Activated T-cell treated with anti-CD3 and anti-CD28 coated beads for 24 hours (primary cell): ENCODE measurements around the gene MMP12.

Source experiments
- DNase-seq: peaks from one replicate; pipeline ENCODE4 v3.0.0-alpha.2; 2020; ENCODE audit warnings: low read depth

The MMP12 gene

DNA sequence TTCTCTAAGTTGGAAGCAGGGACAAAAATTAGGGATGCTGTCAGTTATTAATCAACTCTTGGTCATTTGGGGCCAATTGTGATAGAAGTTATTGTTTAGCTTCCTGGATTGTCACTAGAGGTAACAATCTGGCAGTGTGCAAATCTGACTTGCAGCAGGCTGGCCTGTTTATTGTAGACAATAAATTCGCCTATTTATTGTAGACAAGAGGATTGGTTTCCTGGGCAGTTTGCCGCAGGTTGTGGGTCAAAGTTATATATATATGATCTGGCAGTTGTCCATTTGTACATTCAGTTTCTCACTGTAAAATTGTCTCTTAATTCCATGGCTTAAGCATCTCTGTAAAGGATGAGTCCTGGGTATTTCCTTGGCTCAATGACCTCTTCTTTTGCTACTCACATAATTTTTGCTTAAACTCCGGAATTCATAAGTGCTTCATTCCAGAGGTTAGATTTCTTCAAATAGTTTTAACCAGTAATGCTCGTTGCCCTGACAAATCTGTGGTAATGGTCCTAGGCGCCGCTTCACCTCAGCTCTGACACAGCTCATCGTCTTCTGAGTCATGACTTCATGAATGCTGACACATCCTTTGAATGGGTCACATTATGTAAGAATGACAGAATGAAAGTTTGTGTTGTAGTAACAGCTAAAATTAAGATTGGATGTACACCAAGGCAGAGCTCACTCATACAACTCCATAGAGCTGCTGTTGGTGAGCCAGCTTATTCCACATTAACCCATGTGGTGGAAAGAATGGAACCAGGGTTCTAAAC lies 23.6 kb downstream of the MMP12 start:
- no peak for DNase-seq

DNA sequence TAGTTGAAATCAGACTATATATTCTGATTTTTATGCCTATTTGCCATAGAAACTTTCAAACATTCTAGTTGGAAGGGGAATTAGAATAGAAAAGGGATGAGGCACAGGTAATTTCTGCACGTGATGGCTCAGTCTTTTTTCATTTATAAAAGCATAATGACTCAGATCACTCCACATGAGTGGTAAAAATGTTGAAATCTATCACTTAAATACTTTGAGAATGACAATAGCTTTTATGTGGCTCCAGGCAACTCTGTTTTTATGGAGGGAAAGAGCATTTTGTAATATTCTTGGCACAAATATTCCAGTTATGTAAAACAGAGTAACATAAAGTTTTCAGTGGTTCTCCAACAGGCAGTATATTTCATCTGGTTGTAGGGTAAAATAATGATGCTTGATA lies 25.5 kb downstream of the MMP12 start:
- DNase-seq = no peak

DNA sequence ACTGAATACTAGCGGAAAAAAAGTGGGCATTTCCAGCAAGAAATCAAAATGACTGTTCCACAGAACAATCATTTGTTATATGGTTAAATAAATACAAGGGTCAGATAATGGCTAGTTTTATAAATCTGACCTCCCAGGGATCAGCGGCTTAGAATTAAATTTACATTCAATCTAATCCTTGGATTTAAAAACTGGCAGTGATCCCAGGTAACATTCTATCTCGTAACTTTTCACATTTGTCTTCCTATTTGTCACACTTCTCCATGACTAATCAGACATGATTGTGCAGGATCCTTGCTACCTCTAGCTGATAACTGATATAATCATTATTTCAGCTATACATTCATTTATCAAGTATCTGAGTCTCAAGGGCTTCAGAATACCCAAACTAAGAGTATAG lies 28.5 kb downstream of the MMP12 start:
- no peak for DNase-seq

DNA sequence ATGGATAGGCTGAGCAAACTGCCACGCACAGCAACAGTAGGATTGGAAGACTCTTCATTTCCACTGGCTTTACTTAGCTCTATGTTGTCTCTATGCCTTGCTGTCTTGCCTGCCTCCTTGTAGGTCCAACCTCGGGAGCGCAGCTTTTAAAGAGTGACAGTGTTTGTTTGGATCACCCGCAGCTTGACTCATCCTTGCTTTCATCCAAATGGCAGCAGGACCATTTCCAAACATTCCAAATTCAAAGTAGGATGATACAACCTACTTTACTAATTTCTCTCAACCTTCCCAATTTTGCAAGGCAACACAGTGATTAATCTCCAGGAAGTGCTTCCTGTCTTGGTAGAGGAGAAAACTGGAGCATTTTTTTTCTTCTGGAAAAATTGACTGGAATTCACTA lies 31.3 kb downstream of the MMP12 start, which contains the start of gene MMP3:
Gene MMP3 (minus strand): TSS at position 121 of the 400 bp plus-strand sequence. CDS start 63 bp downstream, at position 58.
- DNase-seq = no peak

DNA sequence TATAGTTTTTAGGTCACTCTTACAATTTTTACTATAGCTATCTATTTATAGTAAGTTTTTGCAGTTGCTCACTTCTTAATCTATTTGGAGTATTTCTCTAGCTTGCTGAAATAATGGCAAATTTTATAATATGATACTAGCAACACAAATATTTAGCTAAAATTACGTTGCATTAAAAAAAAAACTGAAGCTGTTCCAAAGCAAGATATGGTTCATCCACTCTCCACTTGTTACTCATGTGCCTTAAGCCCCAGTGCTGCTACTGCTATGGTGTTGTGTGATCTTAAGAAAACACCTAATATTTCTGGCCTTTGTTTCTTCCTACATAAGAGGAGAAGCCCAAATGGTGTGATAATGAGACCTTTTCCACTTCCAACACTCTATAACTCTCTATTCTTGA lies 31.9 kb downstream of the MMP12 start:
- DNase-seq = no peak

DNA sequence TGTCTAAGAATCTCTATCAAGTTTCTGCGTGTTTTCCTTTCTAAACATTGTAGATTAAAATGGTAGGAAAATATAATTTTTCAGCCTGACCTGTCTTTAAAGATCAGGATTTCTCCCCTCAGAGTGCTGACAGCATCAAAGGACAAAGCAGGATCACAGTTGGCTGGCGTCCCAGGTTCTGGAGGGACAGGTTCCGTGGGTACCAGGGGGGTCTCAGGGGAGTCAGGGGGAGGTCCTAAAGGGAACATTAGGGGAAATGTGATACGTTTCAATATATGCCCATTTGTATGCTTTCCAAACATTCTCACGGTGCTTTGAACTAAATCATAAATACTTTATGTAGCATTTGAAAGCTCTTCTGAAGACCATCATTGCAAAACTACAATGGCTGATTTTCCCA lies 34.8 kb downstream of the MMP12 start:
- DNase-seq = no peak

DNA sequence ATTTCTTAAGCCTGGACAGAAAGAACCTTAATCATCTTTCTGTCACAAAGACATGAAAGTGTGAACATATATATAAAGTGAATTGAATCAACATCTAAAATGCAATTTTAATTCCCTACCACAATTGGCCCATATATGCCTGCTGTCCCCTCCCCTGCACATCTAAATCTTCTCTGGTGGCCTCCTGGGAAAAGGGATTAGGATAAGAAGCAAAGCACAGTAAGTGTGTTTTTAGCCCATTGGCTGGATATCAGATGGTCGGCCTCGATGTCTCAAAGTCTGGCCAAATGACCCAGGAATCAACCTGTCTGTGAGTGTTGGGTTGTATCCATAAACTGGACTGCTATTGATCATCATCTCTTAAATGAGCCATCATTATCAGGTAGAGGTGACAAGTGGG lies 37.1 kb downstream of the MMP12 start:
- no peak for DNase-seq

DNA sequence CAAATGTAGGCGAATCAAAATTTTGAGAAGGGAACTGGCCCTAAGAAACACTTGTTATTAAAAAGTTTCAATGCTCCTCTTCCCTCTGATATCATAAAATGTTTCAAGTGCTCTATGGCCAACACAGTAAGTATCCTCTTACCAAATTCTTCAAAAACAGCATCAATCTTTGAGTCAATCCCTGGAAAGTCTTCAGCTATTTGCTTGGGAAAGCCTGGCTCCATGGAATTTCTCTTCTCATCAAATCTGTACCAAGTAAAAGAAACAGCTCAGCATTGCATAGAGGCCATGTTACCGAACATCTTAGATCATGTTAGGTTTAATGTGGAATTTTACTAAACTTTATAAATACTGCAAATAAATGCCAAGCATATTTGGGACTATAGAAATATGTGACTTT lies 37.6 kb downstream of the MMP12 start:
- DNase-seq = no peak

DNA sequence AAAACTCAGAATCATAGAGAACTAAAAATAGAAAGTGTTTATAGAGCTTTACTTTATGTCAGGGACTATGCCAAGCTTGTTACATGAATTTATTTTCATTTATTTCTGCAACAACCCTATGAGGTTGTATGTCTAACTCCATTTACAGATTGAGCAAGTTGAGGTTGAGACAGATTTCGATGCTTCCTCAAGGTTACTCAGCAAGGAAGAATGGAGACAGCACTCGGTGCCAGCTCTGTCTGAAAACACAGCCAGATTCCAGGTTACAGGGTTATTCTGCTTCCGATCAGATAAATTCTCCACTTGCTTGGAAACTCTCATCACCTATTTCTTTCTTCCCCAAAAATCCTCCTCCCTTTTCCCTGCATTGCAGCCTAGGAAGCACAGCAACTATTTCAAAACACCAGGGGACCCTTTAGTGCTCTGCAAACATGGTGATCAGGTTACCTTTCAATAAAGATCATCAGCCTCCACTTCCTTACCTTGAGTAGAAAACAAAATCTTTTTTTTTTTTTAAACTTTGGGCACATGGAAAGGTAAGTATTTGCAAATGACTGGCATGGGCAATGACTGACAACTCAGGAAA lies 38.4 kb downstream of the MMP12 start:
- DNase-seq = no peak

DNA sequence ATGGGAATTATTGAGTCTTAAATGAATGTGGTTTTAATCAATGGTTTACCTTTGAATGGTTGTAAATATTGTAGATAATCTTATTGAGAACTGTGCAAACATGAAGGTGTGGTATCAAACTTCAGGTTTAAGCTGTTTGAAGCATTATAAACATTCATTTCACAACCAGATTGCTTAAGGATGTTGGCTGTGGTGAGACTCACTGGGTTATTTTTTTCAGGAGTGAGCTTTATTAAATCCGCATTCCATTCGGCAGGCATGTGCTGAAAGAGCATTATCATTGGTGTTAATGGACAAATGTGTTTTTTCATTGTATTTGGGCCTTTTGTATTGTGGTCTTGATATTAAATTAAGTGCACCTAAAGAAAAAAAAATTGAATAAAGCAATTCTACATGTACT lies 41.1 kb downstream of the MMP12 start:
- no peak for DNase-seq

DNA sequence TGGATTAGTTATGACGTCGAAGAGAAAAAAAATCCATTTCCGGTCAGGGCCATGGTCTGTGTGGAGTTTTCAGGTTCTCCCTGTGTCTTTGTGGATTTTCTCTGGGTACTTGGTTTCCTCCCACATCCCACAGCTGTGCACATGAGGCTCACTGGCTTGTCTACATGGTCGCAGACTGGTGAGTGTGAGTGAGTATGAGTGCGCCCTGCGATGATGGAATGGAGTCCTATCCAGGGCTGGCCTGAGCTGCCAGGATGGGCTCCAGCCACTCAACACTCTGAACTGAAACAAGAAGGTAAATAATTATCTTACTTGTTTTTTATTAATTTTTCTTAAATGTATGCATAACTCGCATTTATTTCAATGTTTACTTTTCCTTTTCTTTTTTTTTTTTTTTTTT lies 42.2 kb downstream of the MMP12 start:
- no peak for DNase-seq

DNA sequence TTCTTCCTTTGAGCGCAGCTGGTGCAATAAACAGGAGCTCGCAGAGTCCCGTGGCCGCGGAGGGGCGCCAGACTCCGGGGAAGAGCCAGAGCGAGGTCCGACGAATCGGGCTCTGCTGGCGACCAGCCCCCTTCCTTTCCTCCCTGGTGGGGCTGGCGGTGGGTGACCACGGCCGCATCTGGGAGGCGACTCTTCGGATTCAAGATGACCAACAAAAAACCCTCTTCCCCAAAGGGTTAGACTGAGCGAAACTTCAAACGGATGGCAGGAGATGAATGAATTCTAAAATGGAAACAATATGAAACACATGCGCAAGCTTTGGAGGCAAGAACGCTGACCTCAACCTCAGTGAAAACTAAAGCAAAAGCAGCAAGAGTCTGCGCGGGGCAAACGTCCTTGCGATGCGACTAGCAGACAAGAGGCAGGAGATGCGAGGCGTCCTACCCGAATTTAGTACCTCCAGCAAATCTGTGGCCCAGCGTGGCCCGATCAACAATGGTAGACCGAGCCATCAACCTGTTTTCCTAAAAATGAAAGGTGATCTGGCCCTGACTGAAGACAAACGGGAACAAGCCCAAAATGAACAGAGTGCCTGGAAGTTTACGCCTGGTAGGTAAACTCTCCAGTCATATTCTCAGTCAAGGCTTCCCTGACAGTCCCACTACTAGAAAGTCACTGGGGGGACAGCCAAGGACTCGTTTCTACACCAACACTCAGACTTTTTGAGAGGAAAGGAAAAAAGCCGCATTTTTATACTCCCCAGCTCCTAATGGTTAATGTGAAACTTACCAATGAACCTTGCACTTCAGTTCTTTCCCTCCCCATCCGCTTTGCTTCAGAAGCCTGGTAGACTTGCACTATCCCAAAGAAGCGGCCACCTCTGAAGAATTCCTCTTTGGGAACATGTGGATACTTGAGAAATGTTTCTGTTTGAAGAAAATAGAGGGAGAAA lies 43.0 kb downstream of the MMP12 start:
- no peak for DNase-seq

DNA sequence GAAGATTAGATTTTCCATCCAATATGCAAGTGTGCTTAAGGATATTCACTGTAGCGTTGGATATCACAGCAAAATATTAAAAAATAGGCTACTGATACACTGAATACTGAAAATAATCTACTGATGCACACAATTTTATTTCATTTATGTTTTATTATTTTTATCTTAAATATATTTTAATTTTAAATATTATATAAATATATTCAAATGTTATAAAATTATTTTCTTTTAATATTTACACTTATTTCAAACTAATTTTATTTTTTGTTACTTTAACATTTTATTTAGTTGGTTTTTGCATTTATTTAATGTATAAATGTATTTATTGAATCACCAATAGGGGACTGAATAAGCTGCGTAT lies 43.7 kb downstream of the MMP12 start:
- no peak for DNase-seq

DNA sequence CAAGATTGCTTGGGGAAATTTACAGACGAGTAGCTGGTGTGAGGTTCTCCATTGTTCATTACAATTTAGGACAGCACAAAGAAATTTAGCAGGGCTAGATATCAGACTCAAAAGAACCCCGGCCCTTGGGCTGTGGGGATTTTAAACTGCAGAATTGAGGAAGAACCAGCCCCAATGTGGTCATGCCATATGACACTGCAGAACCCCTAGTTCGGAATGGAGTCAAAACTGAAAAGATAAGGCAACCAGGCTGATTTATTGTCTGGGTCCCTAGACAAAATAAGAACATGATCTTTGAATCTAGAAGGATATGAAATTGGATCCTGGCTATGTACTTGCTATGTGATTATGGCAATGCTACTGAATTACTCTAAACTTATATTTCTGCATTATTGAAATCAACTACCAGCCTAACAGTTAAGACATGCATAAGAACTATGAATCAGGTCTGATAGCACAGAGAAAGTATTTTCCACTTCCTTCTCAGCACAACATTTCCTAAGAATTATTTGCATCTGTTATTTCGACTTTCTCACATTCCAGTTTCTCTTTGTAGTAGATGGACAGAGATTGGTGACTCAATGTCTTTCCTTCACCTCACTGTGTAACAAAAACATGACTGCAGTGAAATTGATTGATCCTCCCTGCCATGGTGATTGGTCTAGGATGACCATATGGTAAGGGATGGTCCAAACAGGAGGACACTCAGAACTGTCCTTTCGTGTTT lies 44.6 kb downstream of the MMP12 start:
- no peak for DNase-seq

DNA sequence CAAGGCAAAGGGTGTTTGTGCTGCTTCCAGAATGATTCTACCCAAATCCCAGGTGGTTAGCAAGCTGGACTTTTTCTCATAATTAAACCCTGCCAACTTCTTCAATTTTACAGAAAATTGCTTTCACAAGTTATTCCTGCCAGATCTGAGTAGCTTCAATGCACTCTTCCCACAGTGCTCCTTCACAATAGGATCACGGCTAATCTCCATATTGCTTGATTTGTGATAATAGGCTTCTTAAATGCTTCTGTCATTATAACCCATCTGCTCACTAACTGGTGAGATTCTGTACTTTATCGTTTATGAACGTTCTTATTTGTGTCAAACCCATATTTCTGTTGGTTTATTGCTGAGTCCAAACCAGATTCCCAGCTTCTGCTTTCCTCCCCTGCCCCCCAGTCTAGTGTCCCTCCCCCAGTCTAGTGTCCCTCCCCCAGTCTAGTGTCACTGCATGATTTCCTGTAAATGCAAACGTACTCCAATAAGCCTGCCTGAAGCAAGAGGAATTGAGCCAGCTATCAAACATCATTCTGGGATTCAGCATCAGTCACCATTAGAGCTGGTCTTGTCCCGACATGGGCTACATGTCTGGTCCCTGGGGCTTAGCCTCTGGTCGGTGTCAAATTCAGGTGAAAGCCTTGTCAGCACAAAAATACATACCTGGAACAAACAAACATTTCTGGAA lies 45.3 kb downstream of the MMP12 start:
- no peak for DNase-seq

DNA sequence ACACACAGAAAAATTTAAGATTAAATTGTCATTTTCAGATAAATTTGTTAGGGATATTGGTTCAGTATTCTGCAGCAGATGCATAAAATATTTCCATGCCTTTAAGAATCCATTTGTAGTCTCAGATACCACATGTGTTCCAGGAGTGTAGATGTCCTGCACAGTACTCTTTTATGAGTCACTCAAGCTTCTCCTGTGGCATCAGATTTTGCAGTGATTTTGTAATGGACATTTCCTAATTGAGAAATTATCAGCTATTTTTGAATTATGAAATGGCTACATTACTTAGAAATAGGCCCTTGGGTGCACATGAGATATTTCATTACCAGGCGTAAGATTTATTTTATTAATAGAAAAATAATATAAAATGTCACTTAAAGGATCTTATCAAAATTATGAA lies 50.2 kb downstream of the MMP12 start:
- no peak for DNase-seq

DNA sequence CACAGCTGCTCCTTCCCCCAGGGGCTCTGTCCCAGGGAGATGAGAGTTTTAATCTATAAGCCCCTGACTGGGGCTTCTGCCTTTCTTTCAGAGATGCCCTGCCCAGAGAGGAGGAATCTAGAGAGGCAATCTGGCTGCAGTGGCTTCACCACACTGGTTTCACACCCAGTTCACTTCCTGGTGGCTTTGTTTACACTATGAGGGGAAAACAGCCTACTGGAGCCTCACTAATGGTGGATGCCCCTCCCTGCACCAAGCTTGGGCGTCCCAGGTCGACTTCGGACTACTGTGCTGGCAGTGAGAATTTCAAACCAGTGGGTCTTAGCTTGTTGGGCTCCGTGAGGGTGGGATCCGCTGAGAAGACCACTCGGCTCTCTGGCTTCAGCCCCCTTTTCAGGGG lies 55.3 kb downstream of the MMP12 start:
- DNase-seq = no peak

DNA sequence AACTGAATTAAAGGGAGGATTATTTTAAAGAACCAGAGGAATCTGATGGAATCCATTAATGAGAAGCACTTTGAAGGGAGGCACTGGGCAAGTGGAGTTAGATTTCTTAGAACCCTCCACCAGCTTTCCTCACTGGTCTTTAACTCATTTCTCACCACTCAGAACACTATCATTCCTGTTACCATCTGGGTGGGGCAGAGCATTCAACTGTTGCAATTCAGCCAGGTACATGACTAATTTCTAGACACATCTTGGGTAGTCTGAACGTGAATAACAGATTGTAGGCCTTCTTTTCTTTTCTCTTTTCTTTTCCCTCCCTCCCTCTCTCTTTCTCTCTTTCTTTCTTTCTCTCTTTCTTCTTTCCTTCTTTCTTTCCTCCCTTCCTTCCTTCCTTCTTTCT lies 61.3 kb downstream of the MMP12 start:
- no peak for DNase-seq
